AG04450 (cell line): Measurements from ENCODE around the gene ORM1. TPM values are rescaled to one million over a fixed set of nuclear protein-coding genes. Genes with fewer than 3 reads are reported as not detected.
A peak's percentile ranks its signal among the peaks of the same experiment; 100 is the strongest.

Experiments used
- CTCF ChIA-PET: fragments of 300-600, 350-600 bp; formaldehyde crosslinking; extraction: SDS; loops from one replicate; lab custom pipeline; 2022; ENCODE audit warnings: antibody characterized with exemption, inconsistent platforms; lab: Charles Lee
- POLR2A ChIA-PET: fragments of 350-600 bp; formaldehyde crosslinking; extraction: SDS; loops from one replicate; lab custom pipeline; 2021; ENCODE audit warnings: antibody characterized with exemption, inconsistent platforms; lab: Yijun Ruan, JAX
- DNase-seq: peaks from one replicate; pipeline ENCODE4 v3.0.0-alpha.2; 2011; ENCODE audit warnings: low read depth, low spot score
- H3K27ac ChIP-seq: one replicate; pipeline ENCODE4 v1.5.1; 2012; ENCODE audit warnings: low read depth, low read length, control low read depth
- H3K27me3 ChIP-seq: one replicate; pipeline ENCODE4 v1.6.0; 2012; ENCODE audit warnings: low read length; ENCODE audit not compliant: control insufficient read depth, insufficient read depth
- H3K4me3 ChIP-seq: 2 replicates; pipeline ENCODE4 v1.5.1; 2011; ENCODE audit warnings: mild to moderate bottlenecking, low read depth, low read length, control low read depth
- H3K9me3 ChIP-seq: 2 replicates; pipeline ENCODE4 v1.5.1; 2012; ENCODE audit warnings: low read length; ENCODE audit not compliant: control insufficient read depth, insufficient read depth
- polyA plus RNA-seq: library from polyadenylated mRNA; depleted of rRNA; stranded (reverse); fragments of >200 nt; gene quantifications from 2 replicates; pipeline ENCODE4 v1.2.3, GENCODE V29; 2011
- TF ChIP-seq, protein P1 (sequence below): IDR thresholded peaks from 2 replicates; pipeline ENCODE4 v1.5.1; 2011; ENCODE audit warnings: low read depth, low read length, control low read depth, inconsistent platforms

The ORM1 gene
- polyA plus RNA-seq, 1 experiment, result 0.17 TPM

DNA sequence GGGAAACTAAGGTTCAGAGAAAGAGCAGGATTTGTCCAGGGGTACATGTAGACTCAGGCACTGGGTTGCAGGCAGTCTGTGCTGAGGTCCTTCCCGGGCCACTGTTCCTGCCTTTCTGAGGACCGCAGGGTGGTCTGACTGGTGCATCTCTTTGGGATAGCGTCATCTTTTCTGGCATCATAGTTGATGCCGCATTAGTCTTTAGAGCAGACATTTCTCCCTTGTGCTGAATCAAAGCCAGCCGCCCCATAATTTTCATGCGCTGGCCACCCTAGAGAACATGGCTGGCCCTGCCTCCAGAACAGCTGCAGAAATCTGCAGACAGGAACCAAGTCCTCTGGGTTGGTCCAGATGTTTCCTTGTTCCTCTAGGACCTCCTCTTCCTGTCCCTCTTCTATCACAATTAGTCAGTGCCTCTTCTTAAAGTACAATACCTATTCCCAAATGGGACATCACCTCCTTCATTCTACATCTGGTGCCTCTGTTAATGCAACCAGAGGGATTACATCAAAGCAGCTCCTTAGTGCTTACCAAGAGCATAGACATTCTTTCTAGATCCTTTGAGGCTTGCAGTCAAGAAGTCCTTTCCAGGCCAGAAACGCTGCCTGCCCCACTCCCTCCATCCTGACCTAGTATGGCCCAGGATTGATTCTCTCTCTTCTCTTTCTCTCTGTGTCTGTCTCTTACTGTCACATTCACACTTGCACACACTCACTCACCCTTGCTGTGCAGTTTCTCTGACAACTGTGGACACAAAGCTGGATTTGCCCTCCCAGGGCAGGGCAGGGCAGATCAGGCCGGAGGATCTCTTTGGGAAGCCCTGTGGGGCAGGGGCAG, 42.0 kb upstream of the ORM1 start:
- CTCF ChIA-PET, result interaction anchor here (0.8 to 16.9 kb wide), 3 partner anchors 10 to 172 kb away, joined by 3 to 348 read pairs (median 11); partner anchors contain the start of gene COL27A1
- TF ChIP-seq, protein P1, sequence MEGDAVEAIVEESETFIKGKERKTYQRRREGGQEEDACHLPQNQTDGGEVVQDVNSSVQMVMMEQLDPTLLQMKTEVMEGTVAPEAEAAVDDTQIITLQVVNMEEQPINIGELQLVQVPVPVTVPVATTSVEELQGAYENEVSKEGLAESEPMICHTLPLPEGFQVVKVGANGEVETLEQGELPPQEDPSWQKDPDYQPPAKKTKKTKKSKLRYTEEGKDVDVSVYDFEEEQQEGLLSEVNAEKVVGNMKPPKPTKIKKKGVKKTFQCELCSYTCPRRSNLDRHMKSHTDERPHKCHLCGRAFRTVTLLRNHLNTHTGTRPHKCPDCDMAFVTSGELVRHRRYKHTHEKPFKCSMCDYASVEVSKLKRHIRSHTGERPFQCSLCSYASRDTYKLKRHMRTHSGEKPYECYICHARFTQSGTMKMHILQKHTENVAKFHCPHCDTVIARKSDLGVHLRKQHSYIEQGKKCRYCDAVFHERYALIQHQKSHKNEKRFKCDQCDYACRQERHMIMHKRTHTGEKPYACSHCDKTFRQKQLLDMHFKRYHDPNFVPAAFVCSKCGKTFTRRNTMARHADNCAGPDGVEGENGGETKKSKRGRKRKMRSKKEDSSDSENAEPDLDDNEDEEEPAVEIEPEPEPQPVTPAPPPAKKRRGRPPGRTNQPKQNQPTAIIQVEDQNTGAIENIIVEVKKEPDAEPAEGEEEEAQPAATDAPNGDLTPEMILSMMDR, result no peak
- POLR2A ChIA-PET, result no interaction called here
- no peak for DNase-seq
- H3K9me3 ChIP-seq, result peaks cover 2% of the 10 kb centered on the region; the same call in 1 of the 2 replicates
- H3K27ac ChIP-seq, result peak overlapping the region; percentile 31
- no peaks in the 10 kb centered on the region for H3K27me3 ChIP-seq
- H3K4me3 ChIP-seq, result no peak overlapping the region

DNA sequence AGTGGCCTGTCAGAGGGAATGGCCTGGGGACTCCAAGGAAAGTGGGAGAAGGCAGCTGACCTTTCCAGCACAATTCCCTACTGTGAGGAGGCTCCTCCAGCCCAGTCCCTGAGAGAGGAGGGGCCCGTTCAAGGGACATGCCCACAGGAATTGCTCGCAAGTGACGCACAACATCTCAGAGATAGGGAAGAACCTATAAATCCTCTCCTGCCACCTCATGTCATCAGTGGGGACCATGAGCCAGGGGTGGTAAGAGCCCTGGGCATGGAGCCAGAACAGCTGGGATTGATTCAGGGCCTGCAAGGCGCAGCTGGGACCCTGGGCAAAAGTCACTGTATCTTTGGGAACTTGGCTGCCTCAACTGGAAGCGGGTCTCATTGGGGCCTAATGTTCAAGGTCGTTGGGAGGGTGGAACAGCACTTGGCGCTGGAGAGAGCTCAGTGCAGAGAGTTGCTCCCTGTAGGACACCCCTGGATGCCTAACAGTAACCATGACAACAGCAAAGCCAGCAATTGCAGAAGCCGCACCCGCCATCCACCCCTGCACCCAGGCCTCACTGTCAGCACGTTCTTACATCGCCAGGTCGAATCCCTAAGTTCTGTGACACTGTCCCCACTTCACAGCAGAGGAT, 41.3 kb upstream of the ORM1 start:
- ChIA-PET CTCF (interaction anchor here (1.3 to 16.9 kb wide), 3 partner anchors 9 to 172 kb away, joined by 3 to 348 read pairs (median 11); no protein-coding TSS in a partner anchor), POLR2A (no interaction called here)

DNA sequence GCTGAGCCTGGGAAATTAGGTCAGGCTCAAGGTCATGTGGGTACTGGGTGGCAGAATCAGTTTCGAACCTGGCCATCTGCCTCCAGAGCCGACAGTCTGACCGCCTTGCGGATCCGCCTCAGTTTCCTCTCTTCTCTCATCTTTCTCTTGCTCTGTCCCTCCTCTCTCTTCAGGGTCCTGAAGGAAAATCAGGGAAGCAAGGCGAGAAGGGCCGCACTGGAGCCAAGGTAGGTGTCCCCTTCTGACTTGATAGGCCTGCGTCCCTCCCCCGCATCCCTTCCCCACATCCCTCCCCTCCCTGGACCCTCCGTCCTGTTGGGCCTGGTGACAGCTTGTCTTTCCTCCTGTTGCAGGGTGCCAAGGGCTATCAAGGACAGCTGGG, 40.8 kb upstream of the ORM1 start:
- H3K27me3 ChIP-seq, result no peaks in the 10 kb centered on the region
- H3K4me3 ChIP-seq, result no peak overlapping the region
- ChIA-PET POLR2A (interaction anchor here (0.6 kb wide), 1 partner anchor 22 kb away, joined by 3 read pairs; no protein-coding TSS in a partner anchor), CTCF (interaction anchor here (1.3 to 16.9 kb wide), 3 partner anchors 9 to 173 kb away, joined by 3 to 348 read pairs (median 11); no protein-coding TSS in a partner anchor)
- peaks cover 2% of the 10 kb centered on the region; the same call in 1 of the 2 replicates for H3K9me3 ChIP-seq
- DNase-seq, result no peak
- TF ChIP-seq, protein P1, result no peak
- peak overlapping the region; percentile 73 for H3K27ac ChIP-seq

More for the DNA sequence above, 41.3 kb upstream of the ORM1 start:
- TF ChIP-seq, protein P1, result no peak
- Histone ChIP-seq H3K9me3 (peaks cover 2% of the 10 kb centered on the region; the same call in 1 of the 2 replicates), H3K27ac (peak overlapping the region; percentile 3), H3K27me3 (no peaks in the 10 kb centered on the region), H3K4me3 (no peak overlapping the region)
- DNase-seq, result no peak

DNA sequence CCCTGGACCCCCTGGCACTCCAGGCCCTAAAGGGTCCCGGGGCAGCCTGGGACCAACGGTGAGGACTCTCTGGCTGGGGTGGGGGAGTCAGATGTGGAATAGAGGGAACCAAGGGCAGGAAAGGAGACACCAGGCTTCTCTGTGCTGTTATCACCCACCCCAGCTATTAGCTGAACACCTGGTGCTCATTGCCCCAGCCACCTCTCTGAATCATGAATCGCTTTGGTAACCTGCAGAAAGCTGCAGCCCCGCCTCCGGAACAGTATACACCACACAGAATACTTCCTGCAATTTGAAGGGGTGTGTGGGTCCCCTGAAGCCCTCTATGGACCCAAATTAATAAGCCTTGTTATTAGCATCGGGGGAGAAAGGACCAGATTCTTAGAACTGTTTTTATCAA, 40.4 kb upstream of the ORM1 start:
- H3K27me3 ChIP-seq, result no peaks in the 10 kb centered on the region
- TF ChIP-seq, protein P1, result no peak
- H3K27ac ChIP-seq, result peak overlapping the region; percentile 73
- no peak for DNase-seq
- H3K4me3 ChIP-seq, result no peak overlapping the region
- H3K9me3 ChIP-seq, result peaks cover 2% of the 10 kb centered on the region; the same call in 1 of the 2 replicates
- ChIA-PET POLR2A (interaction anchor here (0.6 kb wide), 1 partner anchor 22 kb away, joined by 3 read pairs; no protein-coding TSS in a partner anchor), CTCF (interaction anchor here (1.3 to 16.9 kb wide), 3 partner anchors 8 to 173 kb away, joined by 3 to 348 read pairs (median 11); no protein-coding TSS in a partner anchor)
